GM12892 (cell line): ENCODE measurements around the gene METTL25.

ENCODE experiments used
- POLR2A ChIP-seq: IDR thresholded peaks from 2 replicates; pipeline ENCODE4 v1.6.1; 2011; ENCODE audit warnings: low read depth, low read length, control low read depth
- POLR2AphosphoS5 ChIP-seq: IDR thresholded peaks from 2 replicates; pipeline ENCODE4 v1.6.1; 2011; ENCODE audit warnings: low read depth, low read length, control low read depth
- TAF1 ChIP-seq: IDR thresholded peaks from 2 replicates; pipeline ENCODE4 v1.6.1; 2011; ENCODE audit warnings: low read depth, mild to moderate bottlenecking, control low read depth, low read length, borderline replicate concordance

DNA sequence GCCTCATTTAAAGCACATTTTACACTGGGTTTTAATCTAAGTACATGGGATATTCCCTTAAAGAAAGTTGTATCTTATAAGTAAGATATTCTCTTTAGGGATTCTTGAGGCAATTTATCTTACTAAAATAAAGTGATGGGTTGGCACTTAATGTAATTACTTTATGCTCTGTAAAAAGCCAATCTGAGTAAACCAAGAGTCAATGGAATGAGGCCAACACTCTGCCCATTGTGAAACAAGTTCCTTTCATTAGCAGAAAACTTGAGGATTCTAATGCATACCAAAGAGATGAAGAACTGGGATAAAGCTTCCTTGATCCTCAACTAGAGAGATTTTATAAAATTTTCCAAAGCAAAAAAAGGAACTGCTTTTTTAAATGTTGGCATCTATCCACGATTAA is 121.2 kb downstream of the METTL25 start:
- TF ChIP-seq POLR2AphosphoS5 (no peak), TAF1 (no peak), POLR2A (no peak)
